ENCODE measurements around the gene RAB4A.

The RAB4A gene

DNA sequence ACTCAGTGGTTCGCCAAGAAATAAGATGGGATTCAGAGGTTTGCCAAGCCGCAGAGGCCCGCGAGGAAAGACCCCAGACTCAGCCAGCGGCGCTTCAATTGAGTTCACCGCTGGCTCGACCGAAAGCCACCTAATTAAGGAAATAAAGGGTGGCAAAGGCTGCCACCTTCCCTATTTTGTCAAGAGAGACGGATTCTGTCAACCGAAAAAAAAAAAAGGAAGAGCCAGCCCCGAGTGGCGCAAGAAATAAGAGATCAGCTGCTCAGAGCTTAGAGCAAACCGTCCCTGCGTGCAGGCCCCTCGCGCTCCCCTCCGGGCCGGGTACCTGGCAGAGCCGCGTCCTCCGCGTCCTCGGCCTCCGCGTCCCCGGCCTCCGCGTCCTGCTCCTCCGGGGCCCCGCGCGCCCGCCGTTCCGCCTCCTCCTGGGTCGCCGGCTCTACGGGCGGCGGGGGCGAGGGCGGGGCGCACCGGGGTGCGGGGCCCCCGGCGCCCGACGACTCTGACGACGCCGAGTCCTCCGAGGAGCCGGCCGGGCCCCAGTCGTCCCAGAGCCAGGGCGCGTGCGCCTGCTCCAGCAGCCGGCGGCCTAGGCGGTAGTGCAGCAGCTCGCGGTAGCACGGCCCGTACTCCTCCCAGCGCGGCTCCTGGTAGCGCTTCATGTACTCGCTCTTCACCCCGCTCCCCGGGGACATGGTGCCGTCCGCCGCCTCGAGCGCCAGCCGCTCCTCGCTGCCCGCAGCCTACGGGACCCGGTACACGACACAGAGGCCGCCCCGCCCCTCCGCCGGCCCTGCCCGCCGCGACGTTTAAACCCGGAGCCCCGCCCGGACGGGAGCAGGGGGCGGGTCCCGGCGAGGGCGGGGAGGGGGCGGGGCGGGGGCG is 71.1 kb downstream of the RAB4A start:
- TF ChIP-seq, protein P1, sequence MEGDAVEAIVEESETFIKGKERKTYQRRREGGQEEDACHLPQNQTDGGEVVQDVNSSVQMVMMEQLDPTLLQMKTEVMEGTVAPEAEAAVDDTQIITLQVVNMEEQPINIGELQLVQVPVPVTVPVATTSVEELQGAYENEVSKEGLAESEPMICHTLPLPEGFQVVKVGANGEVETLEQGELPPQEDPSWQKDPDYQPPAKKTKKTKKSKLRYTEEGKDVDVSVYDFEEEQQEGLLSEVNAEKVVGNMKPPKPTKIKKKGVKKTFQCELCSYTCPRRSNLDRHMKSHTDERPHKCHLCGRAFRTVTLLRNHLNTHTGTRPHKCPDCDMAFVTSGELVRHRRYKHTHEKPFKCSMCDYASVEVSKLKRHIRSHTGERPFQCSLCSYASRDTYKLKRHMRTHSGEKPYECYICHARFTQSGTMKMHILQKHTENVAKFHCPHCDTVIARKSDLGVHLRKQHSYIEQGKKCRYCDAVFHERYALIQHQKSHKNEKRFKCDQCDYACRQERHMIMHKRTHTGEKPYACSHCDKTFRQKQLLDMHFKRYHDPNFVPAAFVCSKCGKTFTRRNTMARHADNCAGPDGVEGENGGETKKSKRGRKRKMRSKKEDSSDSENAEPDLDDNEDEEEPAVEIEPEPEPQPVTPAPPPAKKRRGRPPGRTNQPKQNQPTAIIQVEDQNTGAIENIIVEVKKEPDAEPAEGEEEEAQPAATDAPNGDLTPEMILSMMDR (IDR thresholded peaks at IDR 0.05; ENCODE audit: low read depth, low read length, missing control alignments), result no peak
- peak; percentile 8 for DNase-seq (ENCODE audit: low read depth)
- peak overlapping the region; percentile 81 for H3K4me3 ChIP-seq (ENCODE audit: low read depth, low read length)

DNA sequence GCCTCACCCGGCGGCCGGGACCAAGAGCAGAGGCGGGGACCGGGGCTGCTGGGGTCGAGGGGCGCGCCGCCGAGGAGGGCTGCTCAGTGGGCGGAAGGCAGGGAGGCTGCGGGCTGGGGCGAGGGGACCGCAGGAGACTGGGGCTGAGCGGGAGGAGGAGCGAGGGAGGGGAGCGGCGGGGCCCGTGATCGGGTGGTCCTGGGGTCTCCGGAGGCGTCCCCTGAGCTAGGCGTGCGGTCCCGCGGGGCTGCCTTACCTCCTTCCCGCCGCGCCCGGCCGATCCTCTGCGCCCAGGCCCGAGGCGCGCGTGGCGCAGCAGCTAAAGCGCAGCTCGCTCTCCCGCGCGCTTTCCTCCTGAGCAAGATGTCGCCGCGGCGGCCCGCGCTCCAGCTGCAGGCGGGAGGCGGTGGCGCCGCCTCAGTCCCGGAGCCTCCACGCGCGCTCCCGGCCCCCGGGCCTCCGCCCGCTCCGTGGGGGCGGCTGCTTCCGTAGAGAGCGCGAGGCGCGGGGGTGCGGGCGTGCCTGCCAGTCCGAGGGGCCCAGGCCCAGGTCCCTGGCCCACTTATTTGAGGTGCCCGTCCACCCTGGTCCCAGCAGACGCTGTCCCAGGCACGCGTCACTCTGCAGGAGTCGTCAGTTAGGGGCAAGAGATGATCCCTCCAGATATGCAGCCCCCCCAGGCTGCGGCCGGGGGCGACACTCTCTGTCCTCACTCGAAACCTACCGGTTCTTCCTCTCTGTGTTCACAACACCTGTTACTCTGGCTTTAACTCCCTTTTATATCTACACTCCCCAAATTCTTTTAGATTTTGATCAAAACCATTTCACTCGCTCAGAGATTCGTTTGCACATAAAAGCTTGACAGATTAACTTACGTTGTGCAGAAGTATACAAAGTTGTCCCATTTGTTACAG is 72.0 kb downstream of the RAB4A start, which contains the start of gene CCSAP:
CCSAP (minus strand) TSS at position 392 of the 914 bp plus-strand sequence. CDS start 582 bp downstream, outside the sequence.
- no peak for DNase-seq (ENCODE audit: low read depth)
- H3K4me3 ChIP-seq (ENCODE audit: low read depth, low read length), result peak within 1 kb of the TSS; percentile 81
- TF ChIP-seq, protein P1 (IDR thresholded peaks at IDR 0.05; ENCODE audit: low read depth, low read length, missing control alignments), result no peak

DNA sequence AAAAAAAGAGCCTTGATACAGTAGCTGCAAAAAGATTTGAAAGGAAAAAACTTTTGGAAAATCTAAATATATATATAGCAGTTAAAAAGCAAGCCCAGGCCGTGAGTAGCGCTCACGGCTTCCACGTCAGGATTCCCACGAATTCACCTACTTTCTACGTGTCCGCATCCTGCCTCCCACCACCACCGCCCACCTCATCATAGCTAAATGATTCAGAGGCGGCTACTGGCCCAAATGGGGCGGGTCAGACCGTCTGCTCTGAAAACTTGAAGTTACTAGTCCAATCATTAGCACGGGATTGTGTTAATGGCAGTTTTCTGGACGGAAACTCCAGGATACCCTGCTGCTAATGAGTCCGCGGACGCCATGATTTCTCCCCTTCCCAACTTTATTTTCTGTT is 73.2 kb downstream of the RAB4A start:
- TF ChIP-seq, protein P1 (IDR thresholded peaks at IDR 0.05; ENCODE audit: low read depth, low read length, missing control alignments), result no peak
- no peak for DNase-seq (ENCODE audit: low read depth)
- H3K4me3 ChIP-seq (ENCODE audit: low read depth, low read length), result no peak overlapping the region

DNA sequence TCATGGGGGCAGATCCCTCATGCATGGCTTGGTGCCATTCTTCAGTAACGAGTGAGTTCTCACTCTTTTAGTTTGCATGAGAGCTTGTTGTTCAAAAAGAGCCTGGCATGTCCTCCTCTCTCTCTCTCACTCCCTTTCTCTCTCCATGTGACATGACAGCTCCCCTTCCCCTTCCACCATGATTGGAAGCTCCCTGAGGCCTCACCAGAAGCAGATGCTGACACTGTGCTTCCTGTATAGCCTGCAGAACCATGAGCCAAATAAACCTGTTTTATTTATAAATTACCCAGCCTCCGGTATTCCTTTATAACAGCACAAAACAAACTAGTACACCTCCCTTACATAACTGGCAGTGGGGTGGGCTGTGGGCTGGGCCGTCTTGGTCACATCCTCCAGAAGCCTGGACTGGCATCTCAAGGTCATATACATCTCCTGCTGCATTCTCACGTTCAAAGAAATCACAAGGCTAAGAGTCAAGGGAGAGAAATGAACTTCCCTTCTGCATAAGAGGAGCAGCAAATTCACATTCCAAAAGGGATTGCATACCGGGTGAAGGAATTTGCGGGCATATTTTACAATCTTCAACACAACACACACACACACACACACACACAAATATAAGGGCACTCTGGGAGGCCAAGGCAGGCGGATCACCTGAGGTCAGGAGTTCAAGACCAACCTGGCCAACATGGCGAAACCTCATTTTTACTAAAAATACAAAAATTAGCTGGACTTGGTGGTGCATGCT is 74.2 kb downstream of the RAB4A start:
- DNase-seq (ENCODE audit: low read depth), result no peak
- TF ChIP-seq, protein P1 (IDR thresholded peaks at IDR 0.05; ENCODE audit: low read depth, low read length, missing control alignments), result no peak
- H3K4me3 ChIP-seq (ENCODE audit: low read depth, low read length), result no peak overlapping the region

DNA sequence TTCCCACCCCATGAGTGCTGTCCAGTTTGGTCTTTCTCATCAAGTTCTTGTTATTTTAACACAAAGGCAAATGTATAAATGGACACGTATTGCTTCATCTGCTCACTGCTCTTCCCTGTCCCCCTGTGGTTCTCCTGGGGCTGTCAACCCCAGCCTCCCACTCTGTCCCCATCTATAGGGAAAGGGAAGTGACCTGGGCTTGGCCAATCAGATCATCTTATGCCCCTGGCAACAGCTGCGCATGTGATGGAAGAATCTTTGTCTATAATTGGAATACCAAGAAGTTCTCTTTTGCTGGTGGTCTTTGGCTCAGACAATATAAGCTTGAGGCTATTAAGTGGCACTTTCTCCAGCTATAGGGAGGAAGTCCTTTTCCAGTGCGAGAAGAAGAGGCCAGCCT is 76.6 kb downstream of the RAB4A start:
- TF ChIP-seq, protein P1 (IDR thresholded peaks at IDR 0.05; ENCODE audit: low read depth, low read length, missing control alignments), result no peak
- no peak overlapping the region for H3K4me3 ChIP-seq (ENCODE audit: low read depth, low read length)
- no peak for DNase-seq (ENCODE audit: low read depth)

Measured in GM12864 (cell line).